DND-41 (cell line): ENCODE results near the gene RAB20.

Experiments used
- CTCF ChIP-seq: IDR thresholded peaks from 2 replicates; pipeline ENCODE4 v1.5.1; 2012; ENCODE audit warnings: borderline replicate concordance, low read length, moderate library complexity, mild to moderate bottlenecking; ENCODE audit not compliant: poor library complexity, severe bottlenecking; ENCODE audit errors: extremely low read depth
- EZH2 ChIP-seq: IDR thresholded peaks from 3 replicates; pipeline ENCODE4 v1.6.1; 2012; ENCODE audit warnings: borderline replicate concordance, low read depth, mild to moderate bottlenecking, moderate library complexity, low read length, inconsistent platforms; ENCODE audit not compliant: severe bottlenecking

GRCh38 chr13:110564472-110564985, 3.0 kb upstream of the RAB20 start:
- TF ChIP-seq CTCF = no peak
- TF ChIP-seq EZH2 = no peak
